BLaER1 treated with 17β-estradiol and CSF1 and Interleukin-3, amounts not matched to agents 10 nM and 100 nM (cell line): ENCODE measurements around the gene PTPN2.

Experiments used
- H3K27ac ChIP-seq, 11 experiments: shearing (Covaris generic); formaldehyde crosslinking; 2 replicates each; pipeline ENCODE4 v1.8.1; 2022
- H3K27me3 ChIP-seq, 11 experiments: shearing (Covaris generic); formaldehyde crosslinking; 2 replicates each; pipeline ENCODE4 v1.8.1; 2022
- H3K36me3 ChIP-seq, 11 experiments: shearing (Covaris generic); formaldehyde crosslinking; 2 replicates each; pipeline ENCODE4 v1.8.1; 2022
- H3K4me1 ChIP-seq, 10 experiments: shearing (Covaris generic); formaldehyde crosslinking; 2 replicates each; pipeline ENCODE4 v1.8.1; 2022
- H3K4me2 ChIP-seq, 11 experiments: shearing (Covaris generic); formaldehyde crosslinking; 2 replicates each; pipeline ENCODE4 v1.8.1; 2022
- H3K4me3 ChIP-seq, 10 experiments: shearing (Covaris generic); formaldehyde crosslinking; 2 replicates each; pipeline ENCODE4 v1.8.1; 2022
- H3K9ac ChIP-seq, 11 experiments: shearing (Covaris generic); formaldehyde crosslinking; 2 replicates each; pipeline ENCODE4 v1.8.1; 2022
- H3K9me3 ChIP-seq, 11 experiments: shearing (Covaris generic); formaldehyde crosslinking; replicated peaks in 1 of 11; 2 replicates each; pipeline ENCODE4 v1.8.1; 2022
- H4K20me1 ChIP-seq, 11 experiments: shearing (Covaris generic); formaldehyde crosslinking; 2 replicates each; pipeline ENCODE4 v1.8.1; 2022
- Cebpa-rat ChIP-seq, 11 experiments: shearing (Covaris generic); IDR thresholded peaks; 2 replicates each; pipeline ENCODE4 v1.8.1; 2022

Gene PTPN2

DNA sequence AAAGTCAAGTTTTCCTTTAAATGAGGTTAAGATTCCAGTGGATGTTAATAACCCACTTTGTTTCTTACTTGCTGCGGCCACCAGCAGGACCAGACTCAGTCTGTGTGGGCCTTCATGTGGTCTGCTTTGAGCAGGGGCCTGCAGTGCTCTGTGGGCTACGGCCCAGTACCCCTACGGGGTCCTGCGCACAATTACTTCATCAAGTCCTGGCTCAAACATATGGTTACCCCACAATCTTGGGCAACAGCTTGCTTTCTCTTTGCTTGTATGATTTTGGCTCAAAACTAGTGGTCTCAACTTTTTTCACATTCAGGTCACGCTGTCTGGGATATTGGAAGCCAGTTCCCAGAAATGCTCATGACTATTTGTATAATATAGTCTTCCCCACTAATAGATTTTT is 64.2 kb downstream of the PTPN2 start:
- H3K9me3 ChIP-seq, result no peaks in the 10 kb centered on the region
- peaks cover 0 to 50% (median 0%) of the 10 kb centered on the region in 11 experiments; a peak in 5 of 22 replicates for H4K20me1 ChIP-seq
- H3K4me3 ChIP-seq, result no peak overlapping the region
- TF ChIP-seq Cebpa-rat (IDR thresholded peaks at IDR 0.05), result peak in 1 of 11 experiments; percentile 19; a peak in 1 of 22 replicates
- peak overlapping the region in 10 of 11 experiments; percentile 8 to 40 (median 24); a peak in 11 of 22 replicates for H3K4me2 ChIP-seq
- H3K4me1 ChIP-seq, result peaks cover 13 to 67% (median 14%) of the 10 kb centered on the region in 10 experiments; a peak in 18 of 20 replicates
- H3K27ac ChIP-seq, result peak overlapping the region in 6 of 11 experiments; percentile 22 to 50 (median 32); a peak in 7 of 22 replicates
- H3K9ac ChIP-seq, result peak overlapping the region in 4 of 11 experiments; percentile 7 to 54 (median 27); a peak in 2 of 22 replicates
- peaks cover 82 to 100% (median 92%) of the 10 kb centered on the region in 11 experiments for H3K36me3 ChIP-seq
- no peaks in the 10 kb centered on the region for H3K27me3 ChIP-seq

DNA sequence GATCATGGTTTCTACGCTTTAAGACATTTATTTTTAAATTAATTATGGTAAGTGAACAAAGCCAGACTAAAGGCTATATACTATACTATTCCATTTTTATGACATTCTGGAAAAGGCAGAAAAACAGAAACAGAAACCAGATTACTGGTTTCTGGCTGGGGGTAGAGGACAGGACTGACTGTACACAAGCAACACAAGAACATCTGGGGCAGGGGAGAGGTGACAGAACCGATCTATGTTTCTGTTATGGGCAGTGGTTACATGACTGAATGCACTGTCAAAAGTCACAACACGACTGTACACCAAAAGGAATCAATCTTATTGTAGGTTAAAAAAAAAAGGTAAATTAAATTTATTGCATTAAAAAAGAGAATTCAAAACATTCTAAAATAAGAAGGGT is 64.7 kb downstream of the PTPN2 start:
- Histone ChIP-seq H3K27me3 (no peaks in the 10 kb centered on the region), H4K20me1 (peaks cover 0 to 49% (median 0%) of the 10 kb centered on the region in 11 experiments; a peak in 5 of 22 replicates), H3K9me3 (no peaks in the 10 kb centered on the region), H3K9ac (peak overlapping the region in 3 of 11 experiments; percentile 7 to 54 (median 24); a peak in 2 of 22 replicates), H3K4me2 (peak overlapping the region in 9 of 11 experiments; percentile 8 to 40 (median 24); a peak in 8 of 22 replicates), H3K4me3 (no peak overlapping the region), H3K4me1 (peaks cover 13 to 65% (median 14%) of the 10 kb centered on the region in 10 experiments; a peak in 18 of 20 replicates), H3K27ac (peak overlapping the region in 6 of 11 experiments; percentile 22 to 50 (median 32); a peak in 7 of 22 replicates), H3K36me3 (peaks cover 82 to 100% (median 92%) of the 10 kb centered on the region in 11 experiments)
- no peak for TF ChIP-seq Cebpa-rat (IDR thresholded peaks at IDR 0.05)

DNA sequence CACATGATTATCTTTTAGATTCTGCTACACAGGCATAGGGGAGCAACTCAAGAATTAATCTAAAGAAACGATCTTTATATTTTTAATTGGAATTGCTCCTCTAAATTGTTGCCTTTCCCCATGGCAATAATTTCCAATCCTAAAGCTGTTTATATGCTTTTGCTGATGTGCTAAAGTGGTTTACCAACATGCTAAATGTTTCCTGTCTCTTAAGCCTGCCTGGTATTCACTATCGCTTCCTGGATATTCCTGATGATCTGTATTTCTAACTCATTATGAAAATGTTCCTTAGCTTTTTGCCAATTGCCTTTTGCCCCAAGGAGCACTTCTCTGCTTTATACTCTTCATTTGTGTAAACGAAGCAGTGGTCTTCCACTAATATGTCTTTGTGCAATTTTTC is 65.8 kb downstream of the PTPN2 start:
- Histone ChIP-seq H3K4me1 (peaks cover 13 to 65% (median 14%) of the 10 kb centered on the region in 10 experiments; a peak in 18 of 20 replicates), H3K27ac (peak overlapping the region in 1 of 11 experiments; percentile 31; a peak in 1 of 22 replicates), H3K36me3 (peaks cover 82 to 100% (median 92%) of the 10 kb centered on the region in 11 experiments), H3K9me3 (no peaks in the 10 kb centered on the region), H3K4me2 (peak overlapping the region in 1 of 11 experiments; percentile 45; a peak in 1 of 22 replicates), H3K4me3 (no peak overlapping the region), H4K20me1 (peaks cover 0 to 42% (median 0%) of the 10 kb centered on the region in 11 experiments; a peak in 5 of 22 replicates), H3K27me3 (no peaks in the 10 kb centered on the region), H3K9ac (peak overlapping the region in 1 of 11 experiments; percentile 41; a peak in 1 of 22 replicates)
- TF ChIP-seq Cebpa-rat (IDR thresholded peaks at IDR 0.05), result no peak

DNA sequence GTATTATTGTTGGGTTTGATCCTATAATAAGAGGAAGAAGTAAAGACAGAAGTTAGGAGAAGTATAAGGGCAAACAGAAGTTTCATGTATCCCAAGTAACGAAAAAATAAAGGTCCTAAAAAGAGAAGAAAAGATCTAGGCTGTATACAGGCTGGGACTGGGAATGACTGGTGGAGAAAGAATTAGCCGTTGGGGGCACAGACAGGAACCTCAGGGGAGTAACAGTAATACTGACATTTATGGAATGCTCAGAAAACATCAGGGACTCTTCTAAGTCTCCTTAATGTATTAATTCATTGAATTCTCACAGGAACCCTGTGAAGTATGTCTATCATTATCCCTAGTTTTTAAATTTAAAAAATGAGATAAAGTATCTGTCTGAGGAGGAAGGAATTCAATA is 67.6 kb downstream of the PTPN2 start:
- Histone ChIP-seq H3K4me2 (peak overlapping the region in 1 of 11 experiments; percentile 36; a peak in 2 of 22 replicates), H3K4me3 (no peak overlapping the region), H3K36me3 (peaks cover 82 to 100% (median 92%) of the 10 kb centered on the region in 11 experiments), H3K9me3 (no peaks in the 10 kb centered on the region), H3K27ac (peak overlapping the region in 2 of 11 experiments; percentile 20 to 25; a peak in 3 of 22 replicates), H3K27me3 (no peaks in the 10 kb centered on the region), H3K9ac (no peak overlapping the region; a peak in 1 of 22 replicates), H3K4me1 (peaks cover 13 to 53% (median 14%) of the 10 kb centered on the region in 10 experiments; a peak in 18 of 20 replicates), H4K20me1 (peaks cover 0 to 44% (median 0%) of the 10 kb centered on the region in 11 experiments; a peak in 5 of 22 replicates)
- no peak for TF ChIP-seq Cebpa-rat (IDR thresholded peaks at IDR 0.05)

DNA sequence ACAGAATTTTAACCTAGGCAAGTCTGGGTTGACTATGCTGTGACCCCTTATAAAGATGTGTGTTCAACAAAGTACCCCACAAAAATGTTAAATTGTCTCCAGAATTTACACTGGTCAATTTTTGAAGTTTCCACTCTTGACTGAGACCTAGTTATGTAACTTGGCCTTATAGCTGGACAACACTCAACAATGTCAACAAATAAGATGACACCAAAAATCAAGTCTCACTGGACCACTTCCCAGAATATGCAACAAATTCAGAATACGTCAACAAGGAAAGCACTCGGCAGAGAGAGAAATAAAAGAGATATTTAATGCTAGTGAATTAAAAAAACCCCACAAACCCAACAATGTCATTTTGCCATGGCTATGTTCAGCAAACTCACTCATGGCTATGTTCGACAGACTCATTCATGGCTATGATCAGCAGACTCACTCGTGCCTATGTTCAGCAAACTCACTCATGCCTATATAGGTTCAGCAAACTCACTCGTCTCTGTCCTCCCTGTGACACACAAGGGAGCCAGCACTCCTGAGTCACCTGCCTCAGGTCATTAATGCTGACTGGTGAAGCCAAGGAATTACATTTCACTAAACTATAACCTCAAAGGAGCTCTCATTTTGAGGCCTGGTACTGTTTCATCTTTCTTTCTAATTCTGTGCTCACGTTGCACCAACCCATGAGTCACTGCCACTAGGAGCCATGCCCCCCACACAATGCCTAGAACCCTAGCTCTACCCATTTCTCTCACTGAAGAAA is 72.7 kb downstream of the PTPN2 start:
- H4K20me1 ChIP-seq, result peaks cover 0 to 40% (median 0%) of the 10 kb centered on the region in 11 experiments; a peak in 4 of 22 replicates
- peaks cover 82 to 99% (median 97%) of the 10 kb centered on the region in 11 experiments for H3K36me3 ChIP-seq
- H3K4me3 ChIP-seq, result no peak overlapping the region
- H3K4me1 ChIP-seq, result peaks cover 0 to 32% (median 0%) of the 10 kb centered on the region in 10 experiments; a peak in 4 of 20 replicates
- H3K9me3 ChIP-seq, result peaks cover 0 to 23% (median 12%) of the 10 kb centered on the region in 11 experiments; a peak in 17 of 22 replicates
- no peak overlapping the region for H3K9ac ChIP-seq
- H3K4me2 ChIP-seq, result no peak overlapping the region
- no peak overlapping the region for H3K27ac ChIP-seq
- H3K27me3 ChIP-seq, result no peaks in the 10 kb centered on the region
- TF ChIP-seq Cebpa-rat (IDR thresholded peaks at IDR 0.05), result no peak

DNA sequence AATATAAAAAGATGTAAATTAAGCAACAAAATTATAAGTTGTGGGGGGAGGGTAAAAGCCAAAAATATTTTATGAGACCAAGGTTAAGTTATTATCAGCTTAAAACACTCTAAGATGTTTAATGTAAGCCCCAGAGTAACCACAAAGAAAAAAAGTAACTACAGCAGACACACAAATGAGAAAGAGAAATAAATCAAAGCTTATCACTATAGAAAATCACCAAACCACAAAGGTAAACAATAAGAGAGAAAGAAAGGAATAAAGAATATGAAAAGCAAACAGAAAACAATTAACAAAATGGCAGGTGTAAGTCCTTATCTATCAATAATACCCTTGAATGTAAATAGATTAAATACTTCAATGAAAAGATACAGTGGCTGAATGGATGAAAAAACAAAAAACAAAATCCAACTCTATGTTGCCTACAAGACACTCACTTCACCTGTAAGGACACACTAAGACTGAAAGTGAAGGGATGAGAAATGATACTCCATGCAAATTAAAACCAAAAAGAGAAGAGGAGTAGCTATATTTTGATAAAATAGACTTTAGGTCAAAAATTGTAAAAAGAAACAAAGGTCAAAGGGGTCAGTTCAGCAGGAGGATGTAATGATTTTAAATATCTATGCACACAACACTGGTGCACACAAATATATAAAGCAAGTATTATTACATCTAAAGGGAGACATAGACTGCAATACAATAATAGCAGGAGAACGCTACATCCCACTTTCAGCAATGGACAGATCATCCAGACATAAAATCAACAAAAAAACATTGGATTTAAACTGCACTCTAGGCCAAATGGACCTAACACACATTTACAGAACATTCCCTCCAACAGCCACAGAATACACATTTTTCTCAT is 80.7 kb downstream of the PTPN2 start:
- Histone ChIP-seq H3K27ac (no peak overlapping the region), H3K4me1 (peaks cover 0 to 36% (median 0%) of the 10 kb centered on the region in 10 experiments; a peak in 4 of 20 replicates), H3K4me2 (no peak overlapping the region), H3K27me3 (no peaks in the 10 kb centered on the region), H3K9ac (no peak overlapping the region), H3K4me3 (no peak overlapping the region), H4K20me1 (peaks cover 0 to 53% (median 0%) of the 10 kb centered on the region in 11 experiments; a peak in 6 of 22 replicates), H3K36me3 (peaks cover 74 to 99% (median 90%) of the 10 kb centered on the region in 11 experiments), H3K9me3 (peaks cover 0 to 32% (median 18%) of the 10 kb centered on the region in 11 experiments; a peak in 16 of 22 replicates)
- no peak for TF ChIP-seq Cebpa-rat (IDR thresholded peaks at IDR 0.05)

DNA sequence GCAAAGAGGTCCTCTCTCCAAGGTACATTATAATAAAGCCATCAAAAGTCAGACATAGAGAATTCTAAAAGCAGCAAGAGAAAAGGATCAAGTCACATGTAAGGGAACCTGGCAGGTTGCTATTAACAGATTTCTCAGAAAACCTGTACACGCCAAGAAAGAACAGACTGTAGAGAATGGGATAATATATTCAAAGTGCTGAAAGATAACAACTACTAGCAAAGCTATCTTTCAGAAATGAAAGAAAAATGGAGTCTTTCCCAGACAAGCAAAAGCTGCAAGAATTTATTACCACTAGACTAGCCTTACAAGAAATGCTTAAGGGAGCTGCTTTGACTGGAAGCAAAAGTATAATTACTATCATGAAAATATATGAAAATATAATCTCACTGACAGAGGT is 81.5 kb downstream of the PTPN2 start:
- H3K9ac ChIP-seq, result no peak overlapping the region
- H3K4me1 ChIP-seq, result peaks cover 0 to 29% (median 0%) of the 10 kb centered on the region in 10 experiments; a peak in 4 of 20 replicates
- no peak overlapping the region for H3K4me2 ChIP-seq
- peaks cover 77 to 99% (median 91%) of the 10 kb centered on the region in 11 experiments for H3K36me3 ChIP-seq
- H3K27me3 ChIP-seq, result no peaks in the 10 kb centered on the region
- no peak overlapping the region for H3K27ac ChIP-seq
- TF ChIP-seq Cebpa-rat (IDR thresholded peaks at IDR 0.05), result no peak
- no peak overlapping the region for H3K4me3 ChIP-seq
- peaks cover 0 to 28% (median 14%) of the 10 kb centered on the region in 11 experiments; a peak in 14 of 22 replicates for H3K9me3 ChIP-seq
- peaks cover 0 to 60% (median 0%) of the 10 kb centered on the region in 11 experiments; a peak in 6 of 22 replicates for H4K20me1 ChIP-seq

DNA sequence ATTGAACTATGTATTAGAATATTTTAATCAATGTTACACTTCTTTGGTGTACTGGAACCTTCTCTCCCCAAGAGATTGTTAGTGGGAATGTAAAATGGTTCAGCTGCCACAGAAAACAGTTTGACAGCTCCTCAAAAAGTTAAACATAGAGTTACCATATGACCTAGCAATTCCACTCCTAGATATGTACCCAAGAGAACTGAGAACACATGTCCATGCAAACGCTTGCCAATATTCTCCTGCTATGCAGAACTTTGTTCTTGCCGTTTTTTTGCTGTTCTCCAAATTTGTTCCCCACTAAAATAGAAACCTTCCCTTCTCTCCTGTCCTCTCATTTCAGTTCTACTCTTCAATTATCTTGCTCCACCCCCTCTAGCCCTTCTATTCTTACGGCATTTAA is 87.6 kb downstream of the PTPN2 start:
- H3K27me3 ChIP-seq, result no peaks in the 10 kb centered on the region
- H3K4me1 ChIP-seq, result no peaks in the 10 kb centered on the region
- no peak overlapping the region for H3K4me2 ChIP-seq
- H3K36me3 ChIP-seq, result peaks cover 76 to 100% (median 92%) of the 10 kb centered on the region in 11 experiments
- no peak overlapping the region for H3K9ac ChIP-seq
- H3K27ac ChIP-seq, result no peak overlapping the region
- H3K4me3 ChIP-seq, result no peak overlapping the region
- H4K20me1 ChIP-seq, result peaks cover 0 to 54% (median 0%) of the 10 kb centered on the region in 11 experiments; a peak in 6 of 22 replicates
- TF ChIP-seq Cebpa-rat (IDR thresholded peaks at IDR 0.05), result no peak
- H3K9me3 ChIP-seq, result no peaks in the 10 kb centered on the region
